GM12878 (cell line): Measurements from ENCODE around the gene AGTRAP. TPM values are rescaled to one million over a fixed set of nuclear protein-coding genes. Genes with fewer than 3 reads are reported as not detected.

Experiments used
- ATAC-seq: fragments of 200-7000 bp; cut with Tn5 transposase; 3 replicates; pipeline ENCODE4 v1.9.1; 2020; ENCODE audit warnings: mild to moderate bottlenecking, moderate library complexity
- BruUV-seq: library from RNA; stranded (reverse); fragments of 400-500 nt; replicated peaks from 2 replicates; lab custom pipeline; 2021; lab: Mats Ljungman, UMichigan
- CTCF ChIA-PET: fragments of 300-600 bp; sonication (Branson Sonifier 250); formaldehyde crosslinking; extraction: SDS; loops from one replicate; lab custom pipeline; 2021; ENCODE audit warnings: inconsistent platforms; lab: Yijun Ruan, JAX
- POLR2A ChIA-PET: fragments of 350-600 bp; formaldehyde crosslinking; extraction: SDS; loops from one replicate; lab custom pipeline; 2021; ENCODE audit warnings: inconsistent platforms; lab: Charles Lee
- RAD21 ChIA-PET: fragments of 300-600 bp; sonication (Branson Sonifier 250); formaldehyde crosslinking; loops from one replicate; lab custom pipeline; 2023; ENCODE audit warnings: antibody characterized with exemption; ENCODE audit not compliant: unreplicated experiment; lab: Charles Lee
- SMC1A ChIA-PET: fragments of 300-600 bp; sonication (Branson Sonifier 250); formaldehyde crosslinking; loops from one replicate; lab custom pipeline; 2023; ENCODE audit not compliant: unreplicated experiment, uncharacterized antibody; lab: Charles Lee
- DNase-seq: peaks from one replicate; pipeline ENCODE4 v3.0.0-alpha.2; 2011; ENCODE audit warnings: low read depth, low spot score
- FAIRE-seq: peaks from 3 replicates; lab custom pipeline; 2011; peaks lifted over from hg19 to GRCh38; lab: Jason Lieb, UNC
- H2AFZ ChIP-seq: 2 replicates; pipeline ENCODE4 v1.6.0; 2011; ENCODE audit warnings: low read depth, low read length, control low read depth; ENCODE audit not compliant: control insufficient read depth
- H3K27ac ChIP-seq: 2 replicates; pipeline ENCODE4 v1.5.1; 2011; ENCODE audit warnings: control low read depth; ENCODE audit not compliant: control insufficient read depth, insufficient read depth
- H3K27me3 ChIP-seq, 2 experiments: replicated peaks in 1 of 2; 2 replicates each; pipeline versions ENCODE4 v1.6.0 to v1.6.1; 2011; ENCODE audit warnings: low read length in 1 of 2; ENCODE audit not compliant: control insufficient read depth in 2 of 2, insufficient read depth in 2 of 2
- H3K36me3 ChIP-seq, 2 experiments: 2 replicates each; pipeline ENCODE4 v1.5.1; 2011; ENCODE audit warnings: low read length in 1 of 2; ENCODE audit not compliant: control insufficient read depth in 2 of 2, insufficient read depth in 2 of 2
- H3K4me1 ChIP-seq: 2 replicates; pipeline ENCODE4 v1.6.1; 2011; ENCODE audit warnings: mild to moderate bottlenecking, low read length, moderate library complexity, mixed read lengths; ENCODE audit not compliant: control insufficient read depth, insufficient read depth
- H3K4me2 ChIP-seq: 2 replicates; pipeline ENCODE4 v1.6.0; 2011; ENCODE audit warnings: control low read depth; ENCODE audit not compliant: control insufficient read depth, insufficient read depth
- H3K4me3 ChIP-seq: fragments of 200-600 bp; sonication (generic); 2 replicates; pipeline ENCODE4 v1.5.1; 2016
- H3K79me2 ChIP-seq: 2 replicates; pipeline ENCODE4 v1.6.0; 2011; ENCODE audit warnings: low read length; ENCODE audit not compliant: control insufficient read depth, insufficient read depth
- H3K9ac ChIP-seq: 2 replicates; pipeline ENCODE4 v1.8.0; 2011; ENCODE audit warnings: low read length, control low read depth, mixed read lengths; ENCODE audit not compliant: control insufficient read depth, insufficient read depth
- H3K9me3 ChIP-seq: replicated peaks from 3 replicates; pipeline ENCODE4 v1.5.1; 2011; ENCODE audit warnings: mild to moderate bottlenecking, low read length; ENCODE audit not compliant: control insufficient read depth, insufficient read depth
- H4K20me1 ChIP-seq: 2 replicates; pipeline ENCODE4 v1.6.0; 2011; ENCODE audit not compliant: control insufficient read depth, insufficient read depth
- BMI1 ChIP-seq: fragments of 450-650 bp; IDR thresholded peaks from 2 replicates; pipeline ENCODE4 v1.6.1; 2016; ENCODE audit warnings: mild to moderate bottlenecking, moderate library complexity, borderline replicate concordance
- DPF2 ChIP-seq: fragments of 450-650 bp; IDR thresholded peaks from 2 replicates; pipeline ENCODE4 v1.6.1; 2017; ENCODE audit warnings: mild to moderate bottlenecking
- FOS ChIP-seq: IDR thresholded peaks from 3 replicates; pipeline ENCODE4 v1.6.1; 2011; ENCODE audit warnings: borderline replicate concordance; ENCODE audit not compliant: insufficient read length; ENCODE audit errors: extremely low read depth
- NFYA ChIP-seq: IDR thresholded peaks from 2 replicates; pipeline ENCODE4 v1.6.1; 2011; ENCODE audit warnings: low read depth, mild to moderate bottlenecking, low read length, improper control_type of control experiment, borderline replicate concordance
- RAD21 ChIP-seq: IDR thresholded peaks from 2 replicates; pipeline ENCODE4 v1.6.1; 2011; ENCODE audit warnings: mild to moderate bottlenecking, low read depth, low read length, moderate library complexity; ENCODE audit not compliant: insufficient read depth
- RAD51 ChIP-seq: fragments of 450-650 bp; IDR thresholded peaks from 2 replicates; pipeline ENCODE4 v1.6.1; 2016; ENCODE audit warnings: moderate library complexity, mild to moderate bottlenecking, inconsistent platforms
- STAT3 ChIP-seq: IDR thresholded peaks from 2 replicates; pipeline ENCODE4 v1.6.1; 2011; ENCODE audit warnings: low read depth, low read length, improper control_type of control experiment
- WRNIP1 ChIP-seq: IDR thresholded peaks from 2 replicates; pipeline ENCODE4 v1.6.1; 2011; ENCODE audit warnings: low read depth, low read length, improper control_type of control experiment, borderline replicate concordance
- ZBTB11 ChIP-seq: fragments of 450-650 bp; formaldehyde crosslinking; IDR thresholded peaks from 2 replicates; pipeline ENCODE4 v1.5.0; 2022; ENCODE audit warnings: mild to moderate bottlenecking, missing genetic modification characterization
- ZNF384 ChIP-seq: IDR thresholded peaks from 2 replicates; pipeline ENCODE4 v1.6.1; 2012; ENCODE audit warnings: low read depth, mild to moderate bottlenecking, low read length, improper control_type of control experiment, borderline replicate concordance
- ZNF687 ChIP-seq: fragments of 450-650 bp; IDR thresholded peaks from 2 replicates; pipeline ENCODE4 v1.6.1; 2017; ENCODE audit warnings: mild to moderate bottlenecking, moderate library complexity
- WGBS: methylation state at CpG from one replicate; pipeline ENCODE4 v1.1.6; 2016; ENCODE audit warnings: low lambda C conversion rate; ENCODE audit not compliant: insufficient replicate concordance, insufficient coverage; ENCODE audit errors: missing lambda C conversion rate; 5-methylcytosine and 5-hydroxymethylcytosine counted together
- in situ Hi-C: fragments of 300-500 bp; cut with MboI; formaldehyde crosslinking; loops from 9 replicates; pipeline ENCODE4 v1.14.3; 2018; ENCODE audit warnings: mixed read lengths
- intact Hi-C: fragments of 100-400 bp; cut with micrococcal nuclease; formaldehyde crosslinking; loops from one replicate; pipeline ENCODE4 v1.14.2; 2022; ENCODE audit not compliant: unreplicated experiment
- polyA plus RNA-seq, 11 experiments: library from polyadenylated mRNA; depleted of rRNA in 4 of 11; unstranded in 6 of 11; stranded (reverse) in 5 of 11; fragments of >200 nt; fragmentation: Nextera tagmentation in 4 of 11; fragmentation: Illumina TruSeq in 1 of 11; extraction: Ambion mirVana in 4 of 11; extraction: Trizol in 1 of 11; gene quantifications; 1 replicate in 1 of 11; 2 replicates in 10 of 11; pipeline versions ENCODE4 v1.2.1 to v1.2.3, GENCODE V29; 2011 to 2016; ENCODE audit warnings: inconsistent platforms in 2 of 11, missing spikeins in 2 of 11, low read depth in 1 of 11
- total RNA-seq, 4 experiments: library from RNA; depleted of rRNA in 3 of 4; stranded (reverse); fragments of >200 nt in 3 of 4; fragmentation: Illumina TruSeq in 1 of 4; extraction: Trizol in 1 of 4; gene quantifications; 2 replicates each; pipeline versions ENCODE4 v1.2.1 to v1.2.3, GENCODE V29; 2013 to 2021

The AGTRAP gene
- total and polyA plus RNA-seq, 10 of the 15 experiments (the other 5 are each of a cell fraction or from before 2014, with no cell fraction given), result 3.0 to 17.4 (median 10.2) TPM

GRCh38 chr1:11779715-11780379, 43.9 kb downstream of the AGTRAP start:
- in situ Hi-C loops, result no loop called here
- intact Hi-C loops, result no loop called here

More at GRCh38 chr1:11779715-11780379, 43.9 kb downstream of the AGTRAP start:
- 36% methylated on average over 13 of the region's 13 CpGs for WGBS
- Histone ChIP-seq H3K9ac (no peak overlapping the region), H4K20me1 (no peaks in the 10 kb centered on the region), H3K4me1 (peaks cover 4% of the 10 kb centered on the region; the same call in 1 of the 2 replicates), H3K36me3 (no peaks in the 10 kb centered on the region), H3K4me3 (no peak overlapping the region), H3K79me2 (no peaks in the 10 kb centered on the region), H3K27me3 (no peaks in the 10 kb centered on the region), H3K27ac (no peak overlapping the region), H3K9me3 (no peaks in the 10 kb centered on the region), H2AFZ (no peak overlapping the region), H3K4me2 (no peak overlapping the region)
- TF ChIP-seq WRNIP1 (no peak), STAT3 (no peak), ZBTB11 (CRISPR knock-in tag) (no peak), DPF2 (no peak), FOS (no peak), ZNF687 (no peak), RAD51 (no peak), RAD21 (no peak), ZNF384 (no peak), NFYA (no peak), BMI1 (no peak)
- SMC1A ChIA-PET, result no interaction called here
- POLR2A ChIA-PET, result interaction anchor here (0.6 kb wide), 1 partner anchor 149 kb away, joined by 3 read pairs; no protein-coding TSS in a partner anchor
- ATAC-seq (no peak), DNase-seq (no peak), FAIRE-seq (no peak)
- RAD21 ChIA-PET, result no interaction called here
- no TSS peak for BruUV-seq
- CTCF ChIA-PET, result interaction anchor here (0.6 to 0.9 kb wide), 2 partner anchors 20 to 65 kb away, joined by 3 read pairs; no protein-coding TSS in a partner anchor
